GM03348 (cell line): ENCODE data around the gene C1QTNF7.
A peak's percentile ranks its signal among the peaks of the same experiment; 100 is the strongest.

Experiments used
- DNase-seq: peaks from one replicate; pipeline ENCODE4 v3.0.0; 2012; ENCODE audit warnings: low spot score

C1QTNF7 gene

DNA sequence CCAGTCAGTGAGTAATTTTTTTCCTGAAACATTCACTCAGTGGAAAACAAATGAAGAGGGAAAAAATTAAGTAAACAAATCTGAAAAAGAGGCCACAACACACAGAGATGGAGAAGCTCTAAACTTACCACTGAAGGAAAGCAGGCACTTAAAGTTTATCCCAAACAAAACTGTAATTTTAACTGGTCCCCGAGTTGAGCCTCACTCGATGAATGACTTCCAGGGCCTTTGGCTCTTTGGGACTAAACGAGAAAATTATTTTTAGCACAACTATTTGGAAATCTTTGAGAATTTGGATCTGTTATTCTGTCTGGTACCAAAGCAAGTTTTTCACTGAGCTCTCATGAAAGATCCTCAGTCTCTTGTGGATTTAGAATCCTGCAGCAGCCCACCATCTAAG, at the start of gene C1QTNF7:
TSS of gene C1QTNF7 (plus strand) at position 333 of the 400 bp plus-strand sequence. CDS start 7,711 bp downstream, outside the sequence.
- no peak for DNase-seq

- DNase-seq: no peak
Measured at GRCh38 chr4:15378062-15378461, 49.8 kb upstream of the C1QTNF7 start.

DNA sequence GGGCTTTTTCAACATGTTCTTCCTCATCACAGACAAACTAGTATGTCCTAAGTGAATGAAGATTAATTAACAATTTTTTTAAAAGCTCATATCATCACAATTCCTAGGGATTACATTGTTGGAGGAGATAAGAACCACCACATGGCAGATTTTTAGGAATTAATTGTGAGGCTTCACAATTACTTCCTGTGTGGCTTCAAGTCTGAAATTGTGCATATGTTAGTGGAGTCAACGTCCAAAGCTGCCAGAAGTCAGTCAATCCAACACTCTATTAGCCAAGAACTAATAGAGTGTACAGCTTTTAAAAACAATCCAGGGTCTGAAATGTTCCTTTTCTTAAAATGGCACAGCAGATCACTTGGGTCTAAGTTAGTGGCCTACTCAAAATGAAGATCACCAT, 49.3 kb upstream of the C1QTNF7 start:
- DNase-seq: no peak

DNA sequence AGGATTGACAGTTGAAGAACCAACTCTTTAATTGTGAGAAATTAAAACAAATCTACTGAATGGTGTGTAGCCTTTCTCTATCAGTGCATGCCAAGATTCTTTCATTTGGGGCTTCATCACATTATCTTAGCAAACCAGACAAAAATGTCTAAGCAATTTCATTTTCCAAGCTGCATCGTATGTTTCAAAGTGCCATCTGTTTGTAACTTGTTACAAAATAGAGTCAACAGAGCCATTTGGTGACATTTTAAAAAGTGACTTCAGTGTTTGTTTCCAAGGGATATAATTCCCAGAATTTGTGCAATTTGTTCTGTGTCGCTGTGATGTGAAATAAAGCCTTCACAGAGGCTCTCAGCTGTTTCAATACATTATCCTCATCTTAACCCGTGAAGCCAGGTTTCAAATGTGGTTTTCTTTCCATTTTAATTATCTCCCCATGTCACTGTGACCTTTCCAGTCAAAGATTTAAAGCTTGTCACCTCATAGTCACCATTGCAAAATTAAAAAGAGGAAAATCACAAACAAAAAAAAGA, 46.0 kb upstream of the C1QTNF7 start:
- no peak for DNase-seq

GRCh38 chr4:15382669-15383273, 45.1 kb upstream of the C1QTNF7 start:
- no peak for DNase-seq

- DNase-seq: no peak
Measured at GRCh38 chr4:15385515-15385914, 42.3 kb upstream of the C1QTNF7 start.

- no peak for DNase-seq
Measured at GRCh38 chr4:15385928-15386327, 41.9 kb upstream of the C1QTNF7 start.

DNA sequence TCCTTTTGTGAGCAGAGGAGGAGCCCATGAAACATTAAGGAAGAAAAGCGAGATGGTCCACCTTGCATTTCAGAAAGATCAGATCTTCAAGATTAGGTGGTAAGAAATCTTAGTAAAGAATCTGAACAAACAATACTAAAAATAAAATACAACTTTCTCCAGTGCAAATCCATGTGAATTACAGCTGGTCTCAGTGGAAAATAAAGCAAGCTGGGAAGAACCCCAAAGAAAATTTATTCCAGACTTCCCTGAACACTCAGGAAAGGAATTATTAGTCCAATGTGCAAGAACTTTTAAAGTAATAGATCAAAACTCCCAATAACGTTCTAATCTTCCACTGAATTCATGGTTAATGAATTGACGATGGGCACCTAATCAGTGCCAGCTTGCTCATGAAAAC, 37.3 kb upstream of the C1QTNF7 start:
- no peak for DNase-seq

- no peak for DNase-seq
Measured at GRCh38 chr4:15392053-15392805, 35.6 kb upstream of the C1QTNF7 start.

- peak; percentile 9 for DNase-seq
Measured at GRCh38 chr4:15395311-15395710, 32.5 kb upstream of the C1QTNF7 start.

GRCh38 chr4:15396157-15396800, 31.6 kb upstream of the C1QTNF7 start:
- peak; percentile 50 for DNase-seq

GRCh38 chr4:15398001-15398400, 29.8 kb upstream of the C1QTNF7 start:
- no peak for DNase-seq

DNA sequence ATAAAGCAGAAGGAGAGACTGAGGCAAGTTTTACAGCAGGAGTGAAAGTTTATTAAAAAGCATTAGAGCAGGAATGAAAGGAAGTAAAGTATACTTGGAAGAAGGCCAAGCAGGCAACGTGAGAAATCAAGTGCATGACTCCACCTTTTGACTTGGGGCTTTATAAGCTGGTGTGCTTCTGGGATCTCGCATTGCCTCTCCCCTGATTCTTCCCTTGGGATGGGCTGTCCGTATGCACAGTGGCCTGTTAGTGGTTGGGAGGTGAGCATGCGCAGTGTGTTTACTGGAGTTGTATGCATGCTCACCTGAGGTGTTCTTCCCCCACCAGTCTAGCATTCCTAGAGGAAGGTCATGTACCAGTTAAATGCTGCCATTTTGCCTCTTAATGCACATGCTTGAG, 29.1 kb upstream of the C1QTNF7 start:
- no peak for DNase-seq

- no peak for DNase-seq
Measured at GRCh38 chr4:15400226-15400625, 27.6 kb upstream of the C1QTNF7 start.

DNA sequence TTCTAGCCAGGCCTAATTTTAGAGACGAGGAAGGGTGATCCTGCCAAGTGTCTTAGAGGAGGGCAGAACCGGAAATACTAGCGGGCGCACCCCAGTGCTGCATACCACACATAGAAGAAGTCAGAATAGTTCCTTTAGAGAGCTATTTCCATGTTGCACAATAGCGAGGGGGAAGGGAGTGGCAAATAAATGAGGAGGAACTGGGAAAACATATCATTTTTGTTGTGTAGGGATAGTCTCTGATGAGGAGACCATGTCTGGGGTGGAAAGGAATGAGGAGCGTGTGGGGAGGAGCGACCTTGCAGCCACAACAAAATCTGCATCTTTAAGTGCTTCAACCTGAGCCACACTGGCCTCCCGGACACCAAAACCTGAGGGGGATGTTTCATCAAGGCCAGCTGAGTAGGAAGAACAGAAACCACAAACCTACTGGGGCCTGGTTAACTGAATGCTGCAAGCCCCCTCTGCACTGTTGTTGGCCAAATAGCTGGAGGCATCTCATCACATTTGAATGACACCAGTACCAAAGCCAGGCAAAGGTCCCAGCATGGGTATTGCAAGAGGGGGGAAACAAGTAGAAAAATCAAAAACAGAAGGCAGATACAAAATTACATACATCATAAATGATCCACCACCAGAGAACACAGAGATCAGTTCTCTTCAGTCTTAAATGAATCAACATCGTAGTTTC, 26.7 kb upstream of the C1QTNF7 start:
- DNase-seq: peak; percentile 88

GRCh38 chr4:15402146-15402545, 25.7 kb upstream of the C1QTNF7 start:
- DNase-seq: peak; percentile 58

GRCh38 chr4:15402974-15403373, 24.9 kb upstream of the C1QTNF7 start:
- no peak for DNase-seq

GRCh38 chr4:15405018-15405417, 22.8 kb upstream of the C1QTNF7 start:
- no peak for DNase-seq

DNA sequence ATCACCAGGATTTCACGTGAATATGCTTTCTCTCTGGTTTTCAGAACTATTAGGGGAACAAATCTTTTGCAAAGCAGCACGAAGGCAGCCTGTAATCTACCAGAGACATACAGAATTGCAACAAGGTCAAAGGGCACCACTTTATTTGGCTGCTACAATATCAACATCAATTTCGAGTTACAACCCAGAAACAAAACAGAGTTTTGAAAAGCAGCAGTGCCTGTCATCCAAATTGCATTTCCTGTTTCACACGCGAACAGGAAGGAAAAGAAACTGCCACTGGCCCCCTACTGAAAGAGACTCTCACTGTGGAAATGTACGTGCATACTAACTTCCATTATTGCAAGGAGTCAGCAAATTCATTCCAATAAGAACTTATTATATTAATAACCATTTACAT, 17.1 kb upstream of the C1QTNF7 start:
- no peak for DNase-seq

DNA sequence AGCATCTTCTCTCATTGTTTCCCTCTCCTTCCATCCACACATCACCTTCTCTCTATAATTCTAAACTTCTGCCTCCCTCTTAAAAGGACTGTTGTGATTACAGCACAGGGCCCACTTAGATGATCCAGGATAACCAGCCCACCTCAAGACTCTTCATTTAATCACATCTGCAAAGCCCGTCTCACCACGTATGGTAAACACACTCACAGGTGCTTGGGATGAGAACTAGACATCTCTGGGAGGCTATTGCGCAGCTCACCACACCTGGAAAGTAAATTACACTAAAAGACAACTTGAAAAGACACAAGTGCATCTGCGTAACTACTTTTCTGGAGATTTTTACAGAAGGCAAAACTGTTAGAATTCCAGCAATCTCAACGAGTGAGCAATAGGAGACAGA, 15.4 kb upstream of the C1QTNF7 start:
- DNase-seq: no peak

GRCh38 chr4:15413010-15413622, 14.7 kb upstream of the C1QTNF7 start:
- DNase-seq: no peak

- no peak for DNase-seq
Measured at GRCh38 chr4:15413623-15414019, 14.2 kb upstream of the C1QTNF7 start.
